DMS53 treated with DMSO at 0.1 percent for 48 hours (cell line): ENCODE data around the gene SCAPER.
"Not testable (repeated sequence)": the region's sequence is repeated elsewhere in the genome, so short reads cannot be mapped to it uniquely, and the experiment has no call there.

Experiments used
- DNase-seq: peaks from one replicate; lab custom pipeline; 2025; ENCODE audit not compliant: unreplicated experiment; lab: John Stamatoyannopoulos, UW

SCAPER gene

GRCh38 chr15:76503121-76503520 lies 402.0 kb downstream of the SCAPER start:
- DNase-seq, result no peak

GRCh38 chr15:76502678-76503077 lies 402.5 kb downstream of the SCAPER start:
- no peak for DNase-seq

- not testable (repeated sequence) for DNase-seq
Observed at GRCh38 chr15:76502185-76502584, 403.0 kb downstream of the SCAPER start.

DNA sequence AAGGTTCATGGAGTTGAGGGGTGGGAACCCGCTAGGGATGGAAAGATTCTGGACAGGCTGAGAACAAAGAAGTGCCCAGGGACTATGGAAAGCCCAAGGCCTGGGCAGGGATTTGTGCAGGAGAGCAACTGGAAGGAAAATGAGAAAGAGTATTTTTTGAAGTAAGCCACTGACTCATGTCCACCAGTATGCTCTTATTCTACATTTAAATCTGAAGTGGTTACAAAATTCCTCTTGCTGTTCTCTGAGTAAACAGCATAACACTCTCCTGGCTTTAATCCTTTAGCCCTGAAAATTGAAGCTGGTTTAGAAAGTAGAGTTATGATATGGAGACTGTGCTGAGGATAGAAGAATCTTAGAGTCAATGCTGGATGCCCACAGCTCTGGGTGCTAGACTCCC lies 403.4 kb downstream of the SCAPER start:
- no peak for DNase-seq

DNA sequence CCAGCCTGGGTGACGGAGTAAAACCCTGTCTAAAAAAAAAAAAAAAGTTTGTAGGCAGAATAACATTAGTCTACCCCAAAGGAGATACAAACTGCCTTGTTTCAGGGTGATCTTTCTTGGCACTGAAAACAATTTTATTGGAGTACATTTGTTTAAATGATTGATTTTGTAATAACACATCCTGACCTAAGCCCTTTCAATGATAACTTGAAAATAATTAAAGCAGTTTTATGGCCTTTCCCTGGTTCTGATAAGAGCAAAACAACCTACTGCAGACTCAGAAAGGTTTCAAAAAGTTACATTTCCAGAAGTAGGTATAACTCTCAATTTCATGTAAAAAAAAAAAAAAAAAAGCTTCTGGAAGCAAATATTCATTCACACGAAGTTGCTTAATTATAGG lies 404.1 kb downstream of the SCAPER start:
- no peak for DNase-seq

DNA sequence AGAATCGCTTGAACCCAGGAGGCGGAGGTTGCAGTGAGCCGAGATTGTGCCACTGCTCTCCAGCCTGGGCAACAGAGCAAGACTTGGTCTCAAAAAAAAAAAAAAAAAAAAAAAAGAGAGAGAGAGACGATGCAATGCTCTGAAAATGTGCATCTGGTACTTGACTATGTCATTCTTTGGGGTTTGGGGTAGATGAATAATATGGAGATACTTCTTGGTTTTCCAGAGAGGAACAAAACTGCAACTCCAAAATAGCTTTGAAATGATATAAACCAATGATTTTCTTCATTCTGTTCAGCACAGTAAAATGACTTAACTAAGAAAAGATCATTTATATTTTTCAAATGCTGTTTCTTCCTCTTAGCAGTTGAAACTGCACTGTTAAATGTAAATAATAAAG lies 409.7 kb downstream of the SCAPER start:
- DNase-seq, result no peak

GRCh38 chr15:76492538-76492937 lies 412.6 kb downstream of the SCAPER start:
- no peak for DNase-seq

GRCh38 chr15:76483752-76484151 lies 421.4 kb downstream of the SCAPER start:
- DNase-seq, result no peak

DNA sequence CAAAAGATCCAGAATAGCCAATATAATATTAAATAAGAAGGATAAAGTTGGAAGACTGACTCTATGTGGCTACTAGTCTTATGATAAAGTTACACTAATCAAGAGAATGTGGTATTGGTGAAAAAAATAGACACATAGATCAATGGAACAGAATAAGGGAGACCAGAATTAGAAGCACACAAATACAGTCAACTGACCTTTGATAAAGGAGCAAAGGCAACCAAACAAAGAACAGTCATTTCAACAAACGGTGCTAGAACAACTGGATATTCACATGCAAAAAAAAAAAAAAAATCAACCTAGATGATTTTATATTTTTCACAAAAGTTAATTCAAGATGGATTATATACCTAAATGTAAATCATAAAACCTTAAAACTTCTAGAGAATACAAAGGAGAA lies 422.1 kb downstream of the SCAPER start:
- DNase-seq, result no peak

GRCh38 chr15:76480267-76480666 lies 424.9 kb downstream of the SCAPER start:
- no peak for DNase-seq

DNA sequence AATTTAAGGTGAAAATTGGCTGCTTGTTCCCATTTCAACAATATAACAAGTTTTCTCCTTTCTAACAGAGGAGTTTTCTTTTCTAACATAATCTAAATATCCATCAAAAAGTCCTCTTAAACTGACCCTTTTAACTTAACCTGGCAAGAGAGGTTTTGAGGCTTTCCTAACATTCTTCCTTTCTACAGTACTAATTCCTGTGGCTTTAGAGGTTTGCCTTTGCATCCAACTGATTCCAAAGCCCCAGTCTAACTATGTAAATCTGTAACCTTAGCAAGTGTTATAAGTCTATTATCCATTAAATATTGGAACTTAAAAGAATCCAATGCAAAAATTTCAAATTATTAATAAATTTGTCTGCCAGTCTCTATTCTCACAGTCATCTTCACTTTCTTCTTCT lies 434.4 kb downstream of the SCAPER start:
- no peak for DNase-seq

DNA sequence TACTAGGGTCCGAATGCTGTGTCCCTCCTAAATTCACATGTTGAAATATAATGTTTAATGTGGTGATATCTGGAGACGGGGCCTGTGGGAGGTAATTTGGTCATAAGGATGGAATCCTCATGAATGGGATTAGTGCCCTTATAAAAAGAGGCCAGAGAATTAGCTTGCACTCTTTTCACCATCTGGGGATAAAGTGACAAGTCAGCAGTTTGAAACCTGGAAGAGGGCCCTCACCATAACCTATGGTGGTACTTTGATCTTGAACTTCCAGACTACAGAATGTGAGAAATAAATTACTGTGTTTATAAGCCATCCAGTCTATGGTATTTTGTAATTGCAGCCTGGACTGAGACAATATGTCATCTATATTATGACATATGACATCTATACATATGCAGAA lies 436.4 kb downstream of the SCAPER start:
- no peak for DNase-seq

DNA sequence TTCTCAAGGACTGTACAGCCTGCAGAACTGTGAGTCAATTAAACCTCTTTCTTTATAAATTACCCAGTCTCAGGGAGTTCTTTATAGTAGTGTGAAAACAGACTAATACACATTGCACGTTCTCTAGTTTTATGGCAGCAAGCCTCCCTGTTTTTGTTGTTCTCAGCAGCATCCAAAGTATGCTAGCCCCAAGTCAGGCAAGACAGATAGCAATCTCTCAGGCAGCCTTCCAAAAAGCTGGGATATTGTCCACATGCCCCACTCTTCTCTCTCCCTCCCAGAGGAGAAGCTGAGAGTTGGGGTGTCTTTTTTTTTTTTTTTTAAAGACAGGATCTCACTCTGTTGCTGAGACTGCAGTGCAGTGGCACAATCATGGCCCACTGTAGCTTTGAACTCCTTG lies 438.0 kb downstream of the SCAPER start:
- no peak for DNase-seq

DNA sequence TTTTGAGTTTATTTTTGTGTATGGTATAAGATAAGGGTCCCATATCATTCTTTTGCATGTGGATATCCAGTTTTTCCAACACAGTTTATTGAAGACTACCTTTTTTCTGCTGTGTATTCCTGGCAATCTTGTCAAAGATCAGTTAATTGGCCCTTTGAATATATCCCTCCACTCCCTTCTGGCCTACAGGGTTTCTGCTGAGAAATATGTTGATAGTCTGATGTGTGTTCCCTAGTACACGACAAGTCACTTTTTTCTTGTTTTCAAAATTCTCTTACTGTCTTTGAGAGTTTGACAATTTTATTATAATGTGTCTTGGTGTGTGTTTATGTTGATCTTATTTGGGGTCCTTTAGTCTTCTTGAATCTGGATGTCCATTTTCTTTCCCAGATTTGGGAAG lies 439.4 kb downstream of the SCAPER start:
- DNase-seq, result no peak

GRCh38 chr15:76464247-76464646 lies 440.9 kb downstream of the SCAPER start:
- no peak for DNase-seq

DNA sequence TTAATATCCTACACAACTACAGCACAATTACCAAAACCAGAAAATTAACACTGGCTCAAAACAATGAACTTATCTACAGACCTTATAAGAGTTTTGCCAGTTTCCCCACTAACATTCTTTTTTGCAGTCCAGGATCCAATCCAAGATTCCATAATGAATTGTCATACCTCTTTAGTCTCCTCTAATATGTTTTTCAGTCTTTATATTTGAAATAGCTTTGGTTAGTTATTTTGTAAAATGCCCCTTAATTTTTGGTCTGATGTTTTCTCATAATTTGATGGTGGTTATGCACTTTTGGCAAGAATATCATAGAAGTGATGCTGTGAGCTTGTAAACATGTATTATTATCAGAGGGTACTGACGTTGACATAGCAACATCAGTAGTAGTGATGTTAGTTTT lies 444.3 kb downstream of the SCAPER start:
- DNase-seq, result no peak

- no peak for DNase-seq
Observed at GRCh38 chr15:76460347-76460746, 444.8 kb downstream of the SCAPER start.

DNA sequence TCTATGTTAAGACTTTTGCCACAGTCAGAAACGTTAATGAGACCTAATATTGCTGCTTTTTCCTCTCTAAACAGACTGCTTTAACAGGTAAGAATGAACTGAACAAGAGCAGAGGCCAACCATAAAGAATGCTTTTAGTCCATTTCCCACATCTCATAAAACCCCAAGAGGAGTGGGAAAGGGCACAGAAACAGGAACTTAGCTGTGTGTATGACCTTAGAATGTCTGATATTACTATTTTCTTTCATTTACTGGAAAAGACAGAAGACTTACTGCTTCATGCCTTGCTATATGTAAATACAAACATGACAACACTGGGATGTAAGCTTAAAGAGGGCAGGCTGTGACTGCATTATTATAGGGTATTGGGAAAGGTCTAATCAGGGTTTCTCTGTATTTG lies 453.6 kb downstream of the SCAPER start:
- no peak for DNase-seq

- DNase-seq, result no peak
Observed at GRCh38 chr15:76449455-76449854, 455.7 kb downstream of the SCAPER start.

- no peak for DNase-seq
Observed at GRCh38 chr15:76448755-76449154, 456.4 kb downstream of the SCAPER start.

- no peak for DNase-seq
Observed at GRCh38 chr15:76447728-76448441, 457.3 kb downstream of the SCAPER start.

- no peak for DNase-seq
Observed at GRCh38 chr15:76440441-76440840, 464.7 kb downstream of the SCAPER start.

- no peak for DNase-seq
Observed at GRCh38 chr15:76439542-76439941, 465.6 kb downstream of the SCAPER start.
